Right ventricle myocardium inferior (tissue), 1 donor: ENCODE results near the gene HPSE2. TPM values are rescaled to one million over a fixed set of nuclear protein-coding genes. Genes with fewer than 3 reads are reported as not detected.
"Not testable (repeated sequence)": the region's sequence is repeated elsewhere in the genome, so short reads cannot be mapped to it uniquely, and the experiment has no call there.

Experiments used
- ATAC-seq: fragments of 200-7000 bp; cut with Tn5 transposase; one replicate; pipeline ENCODE4 v1.9.1; 2020; ENCODE audit warnings: mild to moderate bottlenecking, moderate library complexity
- DNase-seq: peaks from one replicate; pipeline ENCODE4 v3.0.0; 2021; ENCODE audit errors: missing footprints
- intact Hi-C: fragments of 100-400 bp; cut with DNase I; formaldehyde crosslinking; loops from one replicate; pipeline ENCODE4 v1.11.0; 2022
- total RNA-seq: library from RNA; stranded (reverse); fragmentation: NEBNext Ultra II Directional; extraction: Animal tissue kit (Norgen Biotek cat#: 25700); gene quantifications from one replicate; pipeline ENCODE4 v1.2.1, GENCODE V29; 2021
- donor health status: DM: no; HTN: yes; CAD: no; lungs with severe emphysema.

The HPSE2 gene
- total RNA-seq, 1 donor from 2014 or later = 0.14 TPM

DNA sequence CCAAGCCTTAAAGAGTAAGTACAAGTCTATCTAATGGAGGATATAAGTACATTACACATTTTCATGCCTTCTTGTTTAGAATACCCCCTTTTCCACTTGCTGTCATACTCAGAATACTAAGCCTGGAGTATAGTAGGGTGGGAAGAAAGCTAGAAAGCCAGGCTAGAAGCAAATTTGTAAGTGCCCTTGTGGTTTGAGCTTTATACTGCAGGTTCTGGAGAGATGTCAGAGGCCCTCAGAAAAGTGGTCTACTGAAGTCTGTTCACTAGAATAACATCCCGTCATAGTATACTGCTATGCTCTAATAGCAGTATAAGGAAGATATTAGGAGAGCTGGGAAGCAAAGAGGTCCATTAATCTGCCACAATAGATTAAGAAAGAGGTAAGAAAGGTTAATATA is 62.7 kb downstream of the HPSE2 start:
- ATAC-seq (no peak), DNase-seq (no peak)
- intact Hi-C loops = loop anchor here (5.0 to 10.0 kb wide), 3 partner anchors 706 to 931 kb away; no protein-coding TSS in a partner anchor

DNA sequence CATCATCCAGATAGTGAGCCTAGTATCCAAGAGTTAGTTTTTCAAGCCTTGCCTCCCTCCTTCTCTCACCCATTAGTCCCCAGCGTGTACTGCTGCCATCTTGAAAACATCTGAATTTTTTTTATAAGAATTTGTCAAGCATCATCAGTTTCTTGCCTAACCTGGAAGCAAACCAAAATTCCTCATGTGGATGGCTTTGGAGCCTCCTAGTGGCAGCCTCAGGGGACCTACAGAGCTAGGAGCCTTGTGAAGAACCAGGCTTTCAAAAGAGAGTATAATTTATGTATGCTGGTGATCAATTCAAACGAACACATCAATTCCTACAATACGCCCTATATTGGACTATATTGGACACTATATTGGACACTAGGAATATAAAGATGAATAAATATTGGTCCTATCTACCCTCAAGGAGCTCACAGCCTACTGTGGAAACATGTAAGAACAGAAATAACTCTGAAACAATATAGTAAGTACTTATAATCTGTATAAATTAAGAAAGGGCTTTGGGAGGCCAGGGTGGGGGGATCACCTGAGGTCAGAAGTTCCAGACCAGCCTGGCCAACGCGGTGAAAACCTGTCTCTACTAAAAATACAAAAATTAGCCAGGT is 63.4 kb downstream of the HPSE2 start:
- intact Hi-C loops = loop anchor here (5.0 to 10.0 kb wide), 3 partner anchors 705 to 930 kb away; no protein-coding TSS in a partner anchor
- ATAC-seq = no peak
- DNase-seq = no peak

DNA sequence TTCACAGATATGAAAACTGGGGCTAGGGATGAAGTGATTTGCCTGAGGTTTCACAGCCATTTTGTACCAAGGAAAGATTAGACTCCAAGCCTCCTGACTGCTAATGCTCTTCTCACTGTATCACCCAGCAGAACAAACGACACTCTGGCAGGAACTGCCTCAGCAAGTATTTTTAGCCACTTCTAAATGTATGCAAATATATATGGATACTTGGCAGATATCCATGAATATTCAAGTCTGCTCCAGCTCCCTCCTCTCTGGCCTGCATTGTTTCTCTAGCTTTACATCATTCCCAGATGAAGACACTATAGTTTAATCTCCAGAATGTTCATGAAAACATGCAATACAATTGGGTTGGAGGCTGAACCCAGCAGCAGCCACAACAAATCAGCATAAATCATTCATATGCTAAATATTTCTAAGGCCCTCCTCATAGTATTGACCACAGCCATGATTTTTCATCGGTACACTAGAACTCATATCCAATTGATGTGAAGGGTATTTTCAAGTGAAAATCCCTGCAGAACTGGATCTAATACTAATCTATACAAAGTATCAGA is 65.5 kb downstream of the HPSE2 start:
- DNase-seq (no peak), ATAC-seq (no peak)
- intact Hi-C loops = loop anchor here (5.0 to 10.0 kb wide), 3 partner anchors 703 to 928 kb away; no protein-coding TSS in a partner anchor

DNA sequence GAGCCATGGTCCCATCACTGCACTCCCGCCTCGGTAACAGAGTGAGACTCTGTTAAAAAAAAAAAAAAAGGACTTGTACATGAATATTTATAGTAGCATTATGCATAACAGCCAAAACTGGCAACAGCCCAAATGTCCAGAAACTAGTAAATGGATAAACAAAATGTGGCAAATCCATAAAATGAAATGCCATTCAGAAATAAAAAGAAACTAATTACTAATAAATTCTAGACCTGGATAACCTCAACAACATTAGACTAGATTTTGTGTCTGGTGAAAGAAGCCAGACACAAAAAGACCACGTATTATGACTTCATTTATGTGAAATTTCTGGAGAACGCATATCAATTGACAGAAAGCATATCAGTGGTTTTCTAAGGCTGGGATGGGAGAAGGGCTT is 74.5 kb downstream of the HPSE2 start:
- intact Hi-C loops = no loop called here
- DNase-seq (no peak), ATAC-seq (no peak)

DNA sequence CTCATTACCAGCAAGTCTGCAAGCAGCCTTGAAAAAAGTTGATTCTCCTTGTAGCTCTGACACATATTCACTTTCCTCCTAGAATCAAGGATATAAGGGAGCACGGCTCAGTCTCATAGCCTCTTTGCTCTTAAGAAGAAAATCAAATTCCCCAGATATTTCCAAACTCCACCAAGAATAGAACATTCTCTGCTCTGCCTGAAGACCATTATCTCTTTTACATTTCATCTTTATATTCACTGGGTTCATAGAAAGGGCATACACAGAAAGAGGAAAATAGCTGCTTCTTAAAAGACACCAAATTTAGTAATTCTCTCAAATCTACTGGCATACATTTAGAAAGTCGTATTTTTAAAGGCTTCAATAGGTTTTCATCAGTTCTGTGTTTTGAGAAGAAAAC is 92.0 kb downstream of the HPSE2 start:
- ATAC-seq (no peak), DNase-seq (no peak)
- intact Hi-C loops = no loop called here

DNA sequence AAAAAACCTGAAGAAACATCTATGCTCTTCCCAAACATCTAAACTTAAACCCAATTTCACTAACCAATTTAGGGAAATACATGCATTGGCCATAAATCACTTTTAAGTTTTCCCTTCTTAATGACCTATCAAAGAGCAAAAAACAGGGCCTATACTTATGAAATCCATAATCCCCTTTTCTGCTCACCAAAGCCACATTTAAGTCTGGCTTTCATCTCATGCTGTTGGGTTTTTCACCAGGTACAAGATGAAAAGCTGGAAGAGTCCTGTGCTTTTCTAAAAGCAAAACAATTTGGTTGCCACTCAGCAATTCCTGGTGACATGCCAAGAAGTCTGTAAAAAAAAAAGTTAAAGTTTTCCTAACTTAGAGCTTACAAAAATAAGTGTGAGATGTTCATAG is 92.6 kb downstream of the HPSE2 start:
- intact Hi-C loops = no loop called here
- ATAC-seq (no peak), DNase-seq (no peak)

DNA sequence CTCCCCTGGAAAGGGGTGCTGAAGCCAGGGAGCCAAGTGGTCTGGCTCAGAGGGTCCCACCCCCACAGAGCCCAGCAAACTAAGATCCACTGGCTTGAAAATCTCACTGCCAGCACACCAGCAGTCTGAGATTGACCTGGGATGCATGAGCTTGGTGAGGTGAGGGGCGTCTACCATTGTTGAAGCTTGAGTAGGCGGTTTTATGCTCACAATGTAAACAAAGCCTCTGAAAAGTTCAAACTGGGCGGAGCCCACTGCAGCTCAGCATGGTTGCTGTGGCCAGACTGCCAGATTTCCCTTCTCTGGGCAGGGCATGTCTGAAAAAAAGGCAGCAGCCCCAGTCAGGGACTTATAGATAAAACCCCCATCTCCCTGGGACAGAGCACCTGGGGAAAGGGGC is 102.8 kb downstream of the HPSE2 start:
- DNase-seq, intact Hi-C loops, ATAC-seq: not testable (repeated sequence)

DNA sequence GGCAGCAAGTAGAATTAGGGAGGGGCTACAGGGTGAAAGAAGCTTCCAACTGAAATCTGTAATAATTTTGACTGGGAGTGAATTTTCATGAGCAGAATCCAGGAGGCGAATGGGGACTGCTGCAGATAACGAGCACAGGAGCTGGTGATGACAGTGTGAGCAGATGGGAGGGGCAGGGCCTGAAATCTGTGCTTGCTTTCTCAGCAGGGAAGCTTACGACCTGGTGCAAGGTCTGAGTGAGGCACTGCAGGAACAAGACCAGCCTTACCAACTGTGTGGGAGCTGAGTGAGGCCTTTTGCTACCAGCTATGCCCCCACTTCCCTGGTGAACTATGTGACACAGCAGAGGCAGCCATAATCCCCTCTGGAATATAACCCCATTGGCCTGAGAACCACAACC is 109.8 kb downstream of the HPSE2 start:
- intact Hi-C loops = no loop called here
- DNase-seq (peak; percentile 63), ATAC-seq (no peak)

DNA sequence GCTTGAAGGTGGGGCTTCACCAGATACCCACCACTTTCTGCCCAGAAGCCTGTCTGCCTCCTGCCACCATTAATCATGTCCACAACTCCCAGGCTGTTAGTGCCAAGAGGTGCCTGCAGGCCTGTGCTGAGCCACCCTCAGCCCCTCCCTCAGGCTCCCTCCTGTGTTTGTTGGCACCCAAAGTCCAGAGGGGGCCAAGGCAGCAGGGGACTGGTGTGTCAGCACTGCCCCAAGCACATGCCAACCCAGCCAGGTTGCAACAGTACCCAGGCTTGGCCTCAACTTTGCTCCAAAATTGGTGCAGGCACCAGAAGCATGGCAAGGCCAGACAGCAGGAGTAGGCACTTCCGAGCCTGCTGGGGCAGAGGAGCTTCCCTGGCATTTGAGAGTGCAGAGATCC is 111.3 kb downstream of the HPSE2 start:
- DNase-seq = no peak
- intact Hi-C loops = no loop called here
- ATAC-seq = no peak

DNA sequence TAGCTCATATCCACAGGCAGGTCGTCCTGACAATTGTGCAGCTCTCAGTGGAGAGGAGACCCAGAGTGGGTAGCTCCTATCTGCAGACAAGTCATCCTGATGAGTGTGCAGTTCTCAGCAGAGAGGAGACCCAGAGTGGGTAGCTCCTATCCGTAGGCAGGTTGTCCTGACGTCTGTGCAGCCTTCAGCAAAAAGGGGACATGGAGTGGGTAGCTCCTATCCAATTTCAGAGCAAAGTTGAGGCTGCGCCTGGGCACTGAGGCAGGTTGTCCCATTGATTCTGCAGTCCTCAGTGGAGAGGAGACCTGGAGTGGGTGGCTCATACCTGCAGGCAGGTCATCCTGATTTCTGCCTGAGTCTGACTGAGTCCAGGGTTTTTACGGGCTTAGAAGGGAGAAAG is 111.8 kb downstream of the HPSE2 start:
- intact Hi-C loops = no loop called here
- ATAC-seq (no peak), DNase-seq (no peak)

DNA sequence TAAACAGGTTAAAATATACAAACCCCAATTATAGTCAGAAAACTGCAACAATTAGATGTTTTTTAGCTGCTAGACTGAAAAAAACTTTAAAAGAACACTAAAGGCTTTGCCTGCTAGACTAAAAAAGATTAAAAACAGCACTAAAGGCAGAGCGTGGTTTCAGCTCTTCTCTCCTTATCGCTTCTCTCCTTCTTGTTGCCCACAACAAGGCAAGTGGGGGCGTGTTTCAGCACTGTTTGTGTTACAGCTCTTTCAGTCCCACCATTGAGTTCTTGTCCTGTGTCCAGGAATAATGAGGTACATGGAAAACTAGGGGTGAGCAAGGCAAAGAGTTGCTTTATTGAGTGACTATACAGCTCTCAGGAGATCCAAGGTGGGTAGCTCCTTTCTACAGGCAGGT is 112.3 kb downstream of the HPSE2 start:
- DNase-seq (no peak), ATAC-seq (no peak)
- intact Hi-C loops = no loop called here

DNA sequence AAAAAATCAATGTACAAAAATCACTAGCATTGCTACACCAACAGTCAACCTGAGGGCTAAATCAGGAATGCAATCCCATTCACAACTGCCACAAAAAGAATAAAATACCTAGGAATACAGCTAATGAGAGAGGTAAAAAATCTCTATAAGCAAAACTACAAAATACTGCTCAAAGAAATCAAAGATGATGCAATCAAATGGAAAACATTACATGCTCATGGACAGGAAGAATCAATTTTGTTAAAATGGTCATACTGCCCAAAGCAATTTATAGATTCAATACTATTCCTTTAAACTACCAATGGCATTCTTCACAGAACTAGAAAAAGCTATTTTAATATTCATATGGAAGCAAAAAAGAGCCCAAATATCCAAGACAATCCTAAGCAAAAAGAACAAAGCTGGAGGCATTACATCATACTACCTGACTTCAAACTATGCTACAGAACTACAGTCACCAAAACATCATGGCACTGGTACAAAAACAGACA is 116.3 kb downstream of the HPSE2 start:
- ATAC-seq (no peak), DNase-seq (no peak)
- intact Hi-C loops = no loop called here

DNA sequence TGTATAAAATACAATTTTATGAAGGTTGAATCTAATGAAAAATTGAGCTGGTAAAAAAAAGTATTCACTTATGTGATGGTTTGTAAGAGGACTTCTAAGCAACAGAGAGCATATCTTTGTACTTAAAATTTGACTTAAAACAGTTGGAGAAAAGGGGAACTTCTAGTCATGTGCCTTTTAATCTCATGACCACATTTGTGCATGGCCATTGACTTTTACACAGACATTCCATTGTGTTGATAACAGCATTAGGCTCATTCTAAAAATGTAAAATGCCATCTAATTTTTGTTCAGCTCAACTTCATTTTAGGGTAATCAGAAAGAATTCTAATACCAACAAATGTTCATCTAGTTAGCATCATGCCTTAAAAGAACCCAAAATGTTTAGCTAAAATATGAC is 119.9 kb downstream of the HPSE2 start:
- DNase-seq = no peak
- intact Hi-C loops = no loop called here
- no peak for ATAC-seq

DNA sequence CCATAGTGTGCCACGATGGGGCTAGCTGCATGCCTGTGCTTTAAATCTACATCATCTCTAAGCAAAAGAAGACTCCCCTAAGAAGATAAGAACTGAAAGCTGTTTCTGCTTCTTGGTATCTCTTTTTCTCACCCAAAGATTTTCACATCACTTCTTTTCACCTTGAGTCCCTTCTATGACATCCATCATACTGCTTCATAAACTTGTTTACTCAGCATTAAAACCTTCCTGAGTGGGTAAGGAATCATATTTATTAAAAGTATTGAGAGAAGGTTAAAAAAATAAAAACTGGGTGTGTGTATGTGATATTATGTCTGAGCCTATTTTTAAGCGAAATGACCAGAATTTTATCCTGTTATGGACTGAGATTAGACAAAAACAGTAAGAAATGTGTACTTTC is 150.3 kb downstream of the HPSE2 start:
- intact Hi-C loops = no loop called here
- DNase-seq = no peak
- no peak for ATAC-seq

DNA sequence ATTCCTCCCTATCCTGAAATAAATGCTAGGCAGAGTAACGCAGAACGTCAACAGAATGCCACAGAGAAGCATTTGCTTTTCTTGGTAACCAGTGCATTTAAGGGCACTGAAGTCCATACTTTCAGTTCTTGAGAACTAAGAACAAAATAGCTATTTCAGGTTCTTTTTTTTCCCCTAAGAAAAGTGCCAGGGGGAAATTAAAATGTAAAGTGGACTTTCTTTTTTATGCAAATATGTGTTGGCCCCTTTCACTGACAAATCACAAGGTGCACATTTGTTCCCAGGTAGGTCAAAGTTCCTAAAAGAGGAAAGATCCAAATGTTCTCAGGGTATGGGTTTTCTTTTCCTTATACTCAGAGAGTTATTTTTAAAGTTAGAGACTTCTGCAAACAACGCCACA is 151.5 kb downstream of the HPSE2 start:
- ATAC-seq = no peak
- DNase-seq = no peak
- intact Hi-C loops = no loop called here

DNA sequence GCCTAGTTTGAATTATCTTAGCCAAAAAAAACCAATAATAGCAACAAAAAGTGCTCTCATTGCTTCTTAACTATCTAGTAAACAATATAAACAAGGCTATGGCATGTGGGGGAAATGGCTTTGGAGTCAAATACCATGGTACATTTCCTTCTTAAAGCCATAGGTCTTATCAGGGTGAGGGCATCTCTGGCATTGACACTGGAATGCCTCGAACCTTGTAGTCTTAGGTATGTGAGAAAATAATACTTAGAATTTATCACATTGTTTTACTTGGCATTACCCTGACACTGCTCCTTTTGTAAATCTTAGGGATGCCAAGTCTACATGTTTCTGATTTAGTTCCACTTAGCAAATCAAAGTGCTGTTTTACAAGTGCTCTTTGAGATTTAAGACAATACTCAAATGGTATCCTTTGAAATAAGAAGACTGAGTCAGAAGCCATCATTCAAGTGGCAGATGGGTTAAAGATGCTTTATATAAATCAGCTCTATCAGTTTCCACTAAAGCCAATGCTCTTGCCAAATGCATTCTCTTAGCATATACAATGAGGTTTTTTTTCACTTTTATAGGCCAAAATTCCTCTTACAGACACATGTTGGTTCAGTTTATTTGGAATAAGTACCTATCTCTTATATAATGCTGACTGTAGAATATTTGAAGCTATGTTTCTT is 155.2 kb downstream of the HPSE2 start:
- ATAC-seq = no peak
- DNase-seq = no peak
- intact Hi-C loops = no loop called here

DNA sequence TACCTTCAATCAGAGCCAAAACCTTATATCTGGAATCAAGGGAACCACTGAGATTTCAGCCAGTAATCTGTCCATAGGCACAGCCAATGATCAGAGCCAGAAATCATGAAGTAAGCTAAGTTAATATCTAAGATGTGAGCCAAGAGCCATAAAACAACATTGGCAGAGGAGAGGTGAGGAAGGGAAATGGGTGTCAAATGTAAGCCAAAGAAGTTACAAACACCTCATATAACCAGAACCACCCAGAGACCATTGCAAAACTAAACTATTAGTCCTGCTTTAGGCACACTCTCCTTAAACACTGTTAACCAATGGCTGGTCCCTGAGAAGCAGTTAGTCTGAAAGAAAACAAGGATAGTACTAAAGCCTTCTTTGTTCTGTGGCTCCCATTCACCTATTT is 173.1 kb downstream of the HPSE2 start:
- ATAC-seq (no peak), DNase-seq (no peak)
- intact Hi-C loops = no loop called here

DNA sequence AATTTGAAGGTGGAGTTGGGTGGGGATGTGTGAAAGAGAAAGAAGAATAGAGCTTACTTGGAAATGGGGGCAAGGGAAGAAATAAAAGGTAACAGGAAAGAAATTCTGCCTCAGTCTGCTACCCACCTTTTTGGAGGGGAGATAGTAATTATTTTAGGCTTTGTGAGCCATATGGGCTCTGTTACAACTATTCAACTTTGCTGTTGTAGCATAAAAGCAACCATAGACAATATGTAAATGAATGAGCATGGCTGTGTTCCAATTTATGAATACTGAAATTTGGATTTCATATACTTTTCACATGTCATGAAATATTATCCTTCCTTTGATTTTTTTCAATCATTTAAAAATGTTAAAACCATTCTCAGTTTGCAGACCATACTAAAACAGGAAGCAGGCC is 176.9 kb downstream of the HPSE2 start:
- DNase-seq = no peak
- intact Hi-C loops = no loop called here
- no peak for ATAC-seq

DNA sequence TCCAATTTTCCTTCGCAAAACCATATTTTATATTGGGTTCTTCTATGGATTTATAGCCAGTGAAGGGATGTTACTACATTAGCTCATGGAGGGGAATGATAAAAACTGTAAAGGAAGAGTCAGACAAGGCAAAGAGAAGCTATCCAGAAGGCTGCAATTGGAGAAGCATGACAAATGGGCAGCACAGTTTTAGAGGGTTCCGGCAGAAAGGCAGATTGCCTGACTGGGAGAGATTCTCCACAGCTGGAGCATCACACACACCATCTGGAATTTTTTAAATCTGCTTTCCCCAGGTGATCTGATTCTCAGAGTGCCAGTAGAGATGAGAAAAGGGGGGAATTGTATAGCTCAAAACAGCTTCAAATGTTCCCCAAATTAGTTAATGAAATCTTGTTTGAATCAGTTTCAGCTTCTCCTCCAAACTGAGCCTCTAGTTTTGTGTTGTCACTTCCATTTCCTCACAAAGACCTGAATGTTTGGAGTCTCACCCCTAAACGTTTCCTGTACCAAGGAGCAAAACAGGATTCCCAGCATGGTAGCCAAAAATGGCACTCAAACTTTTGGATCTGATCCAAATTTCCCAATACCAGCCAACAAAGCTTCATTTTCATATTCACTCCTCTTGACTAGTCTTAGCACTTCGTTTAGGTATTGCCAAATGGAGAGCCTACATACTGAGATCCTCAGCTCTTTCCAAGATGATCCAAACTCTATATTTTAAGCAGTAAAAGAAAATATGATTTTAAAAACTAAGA is 177.5 kb downstream of the HPSE2 start:
- no peak for ATAC-seq
- DNase-seq = no peak
- intact Hi-C loops = no loop called here

DNA sequence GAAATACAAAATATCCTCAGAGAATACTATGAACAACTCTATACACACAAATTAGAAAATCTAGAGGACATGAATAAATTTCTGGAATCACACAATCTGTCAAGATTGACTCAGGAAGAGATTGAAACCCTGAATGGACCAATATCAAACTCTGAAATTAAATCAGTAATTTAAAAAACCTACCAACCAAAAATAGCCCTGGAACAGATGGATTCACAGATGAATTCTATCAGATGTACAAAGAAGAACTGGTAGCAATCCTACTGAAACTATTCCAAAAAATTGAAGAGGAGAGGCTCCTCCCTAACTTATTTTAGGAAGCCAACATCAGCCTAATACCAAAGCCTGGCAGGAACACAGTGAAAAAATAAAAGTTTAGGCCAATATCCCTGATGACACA is 190.0 kb downstream of the HPSE2 start:
- intact Hi-C loops = no loop called here
- DNase-seq (no peak), ATAC-seq (no peak)
